Activated T-helper 17 cell treated with anti-CD3 and anti-CD28 coated beads, Interleukin-2, amount 50 U/mL, for 72 hours (primary cell): ENCODE measurements around the gene MYO10. TPM values are rescaled to one million over a fixed set of nuclear protein-coding genes. Genes with fewer than 3 reads are reported as not detected.

Experiments used
- ATAC-seq: fragments of 150-1000 bp; cut with Tn5 transposase; replicated peaks from 2 replicates; pipeline ENCODE4 v1.10.0; 2021; ENCODE audit warnings: mild to moderate bottlenecking, moderate library complexity
- H3K27ac Mint-ChIP-seq: one replicate; pipeline ENCODE4 v1.8.0; 2022; ENCODE audit warnings: mixed read lengths
- H3K27me3 Mint-ChIP-seq: one replicate; pipeline ENCODE4 v1.8.0; 2022; ENCODE audit warnings: mixed read lengths
- H3K36me3 Mint-ChIP-seq: one replicate; pipeline ENCODE4 v1.8.0; 2022; ENCODE audit warnings: low read depth, mild to moderate bottlenecking, mixed read lengths
- H3K4me1 Mint-ChIP-seq: one replicate; pipeline ENCODE4 v1.8.0; 2022; ENCODE audit warnings: mixed read lengths
- H3K4me3 Mint-ChIP-seq: one replicate; pipeline ENCODE4 v1.8.0; 2022; ENCODE audit warnings: mild to moderate bottlenecking, mixed read lengths
- H3K9me3 Mint-ChIP-seq: one replicate; pipeline ENCODE4 v1.8.0; 2022; ENCODE audit warnings: mixed read lengths
- total RNA-seq, 2 donors: library from RNA; stranded (reverse); gene quantifications; one replicate each; pipeline ENCODE4 v1.2.3, GENCODE V29; 2022

Gene MYO10
- total RNA-seq, 2 donors from 2014 or later: 0.34 to 0.80 TPM

- Mint-ChIP-seq H3K9me3 (no peaks in the 10 kb centered on the region), H3K27me3 (peaks cover 3% of the 10 kb centered on the region), H3K27ac (no peak overlapping the region), H3K4me1 (no peaks in the 10 kb centered on the region), H3K36me3 (no peaks in the 10 kb centered on the region), H3K4me3 (no peak overlapping the region)
- no peak for ATAC-seq
Measured at GRCh38 chr5:16914584-16914983, 21.5 kb downstream of the MYO10 start.

GRCh38 chr5:16914108-16914435, 22.0 kb downstream of the MYO10 start:
- Mint-ChIP-seq H3K27ac (no peak overlapping the region), H3K36me3 (no peaks in the 10 kb centered on the region), H3K4me1 (no peaks in the 10 kb centered on the region), H3K27me3 (peaks cover 3% of the 10 kb centered on the region), H3K4me3 (no peak overlapping the region), H3K9me3 (no peaks in the 10 kb centered on the region)
- no peak for ATAC-seq

GRCh38 chr5:16913187-16914107, 22.6 kb downstream of the MYO10 start:
- no peak overlapping the region for H3K4me3 Mint-ChIP-seq
- no peaks in the 10 kb centered on the region for H3K4me1 Mint-ChIP-seq
- H3K36me3 Mint-ChIP-seq: no peaks in the 10 kb centered on the region
- no peaks in the 10 kb centered on the region for H3K9me3 Mint-ChIP-seq
- no peak overlapping the region for H3K27ac Mint-ChIP-seq
- H3K27me3 Mint-ChIP-seq: peaks cover 3% of the 10 kb centered on the region
- no peak for ATAC-seq

- ATAC-seq: no peak
- H3K4me3 Mint-ChIP-seq: no peak overlapping the region
Measured at GRCh38 chr5:16912080-16912479, 24.0 kb downstream of the MYO10 start.

GRCh38 chr5:16909464-16909863, 26.6 kb downstream of the MYO10 start:
- no peak for ATAC-seq
- H3K9me3 Mint-ChIP-seq: no peaks in the 10 kb centered on the region
- no peak overlapping the region for H3K27ac Mint-ChIP-seq
- no peaks in the 10 kb centered on the region for H3K4me1 Mint-ChIP-seq
- H3K36me3 Mint-ChIP-seq: no peaks in the 10 kb centered on the region
- no peak overlapping the region for H3K4me3 Mint-ChIP-seq
- H3K27me3 Mint-ChIP-seq: no peaks in the 10 kb centered on the region

More at GRCh38 chr5:16912080-16912479, 24.0 kb downstream of the MYO10 start:
- no peaks in the 10 kb centered on the region for H3K9me3 Mint-ChIP-seq
- peaks cover 3% of the 10 kb centered on the region for H3K27me3 Mint-ChIP-seq
- no peak overlapping the region for H3K27ac Mint-ChIP-seq
- H3K4me1 Mint-ChIP-seq: no peaks in the 10 kb centered on the region
- no peaks in the 10 kb centered on the region for H3K36me3 Mint-ChIP-seq

- no peak overlapping the region for H3K4me3 Mint-ChIP-seq
- no peaks in the 10 kb centered on the region for H3K9me3 Mint-ChIP-seq
- ATAC-seq: no peak
- no peaks in the 10 kb centered on the region for H3K36me3 Mint-ChIP-seq
- no peaks in the 10 kb centered on the region for H3K27me3 Mint-ChIP-seq
- H3K27ac Mint-ChIP-seq: no peak overlapping the region
- H3K4me1 Mint-ChIP-seq: no peaks in the 10 kb centered on the region
Measured at GRCh38 chr5:16907270-16907669, 28.8 kb downstream of the MYO10 start.

GRCh38 chr5:16906255-16906654, 29.8 kb downstream of the MYO10 start:
- Mint-ChIP-seq H3K36me3 (no peaks in the 10 kb centered on the region), H3K9me3 (no peaks in the 10 kb centered on the region), H3K4me1 (no peaks in the 10 kb centered on the region), H3K27ac (no peak overlapping the region), H3K27me3 (no peaks in the 10 kb centered on the region), H3K4me3 (no peak overlapping the region)
- no peak for ATAC-seq

- Mint-ChIP-seq H3K27me3 (no peaks in the 10 kb centered on the region), H3K4me1 (no peaks in the 10 kb centered on the region), H3K9me3 (no peaks in the 10 kb centered on the region), H3K4me3 (no peak overlapping the region), H3K27ac (no peak overlapping the region), H3K36me3 (no peaks in the 10 kb centered on the region)
- no peak for ATAC-seq
Measured at GRCh38 chr5:16903480-16904300, 32.4 kb downstream of the MYO10 start.

- H3K27ac Mint-ChIP-seq: no peak overlapping the region
- no peaks in the 10 kb centered on the region for H3K36me3 Mint-ChIP-seq
- no peak for ATAC-seq
- H3K27me3 Mint-ChIP-seq: no peaks in the 10 kb centered on the region
- no peaks in the 10 kb centered on the region for H3K4me1 Mint-ChIP-seq
- no peak overlapping the region for H3K4me3 Mint-ChIP-seq
- no peaks in the 10 kb centered on the region for H3K9me3 Mint-ChIP-seq
Measured at GRCh38 chr5:16902846-16903245, 33.2 kb downstream of the MYO10 start.

- ATAC-seq: no peak
- no peaks in the 10 kb centered on the region for H3K27me3 Mint-ChIP-seq
- no peak overlapping the region for H3K4me3 Mint-ChIP-seq
- H3K9me3 Mint-ChIP-seq: no peaks in the 10 kb centered on the region
- H3K36me3 Mint-ChIP-seq: no peaks in the 10 kb centered on the region
- H3K4me1 Mint-ChIP-seq: no peaks in the 10 kb centered on the region
- no peak overlapping the region for H3K27ac Mint-ChIP-seq
Measured at GRCh38 chr5:16901021-16901644, 35.0 kb downstream of the MYO10 start.

GRCh38 chr5:16899171-16899570, 36.9 kb downstream of the MYO10 start:
- no peak for ATAC-seq
- H3K27me3 Mint-ChIP-seq: no peaks in the 10 kb centered on the region
- H3K4me3 Mint-ChIP-seq: no peak overlapping the region
- H3K4me1 Mint-ChIP-seq: no peaks in the 10 kb centered on the region
- no peaks in the 10 kb centered on the region for H3K36me3 Mint-ChIP-seq
- H3K27ac Mint-ChIP-seq: no peak overlapping the region
- no peaks in the 10 kb centered on the region for H3K9me3 Mint-ChIP-seq

GRCh38 chr5:16897800-16898199, 38.3 kb downstream of the MYO10 start:
- H3K27ac Mint-ChIP-seq: no peak overlapping the region
- no peaks in the 10 kb centered on the region for H3K9me3 Mint-ChIP-seq
- no peaks in the 10 kb centered on the region for H3K27me3 Mint-ChIP-seq
- ATAC-seq: no peak
- H3K4me1 Mint-ChIP-seq: no peaks in the 10 kb centered on the region
- H3K36me3 Mint-ChIP-seq: no peaks in the 10 kb centered on the region
- no peak overlapping the region for H3K4me3 Mint-ChIP-seq

- Mint-ChIP-seq H3K36me3 (no peaks in the 10 kb centered on the region), H3K9me3 (no peaks in the 10 kb centered on the region), H3K4me3 (no peak overlapping the region), H3K27ac (no peak overlapping the region), H3K4me1 (no peaks in the 10 kb centered on the region), H3K27me3 (no peaks in the 10 kb centered on the region)
- no peak for ATAC-seq
Measured at GRCh38 chr5:16897284-16897704, 38.8 kb downstream of the MYO10 start.

- H3K27me3 Mint-ChIP-seq: no peaks in the 10 kb centered on the region
- H3K9me3 Mint-ChIP-seq: no peaks in the 10 kb centered on the region
- no peak overlapping the region for H3K4me3 Mint-ChIP-seq
- no peak for ATAC-seq
- H3K27ac Mint-ChIP-seq: no peak overlapping the region
- no peaks in the 10 kb centered on the region for H3K4me1 Mint-ChIP-seq
- H3K36me3 Mint-ChIP-seq: no peaks in the 10 kb centered on the region
Measured at GRCh38 chr5:16896767-16897166, 39.3 kb downstream of the MYO10 start.
